Sigmoid colon (tissue), 4 donors: ENCODE results near the gene TEAD4.

Experiments used
- EP300 ChIP-seq, 4 donors: sonication (generic); formaldehyde crosslinking; IDR thresholded peaks; one replicate each; pipeline ENCODE4 v1.6.1; 2017; ENCODE audit warnings: antibody characterized with exemption in 4 of 4
- POLR2A ChIP-seq, 2 donors: fragments of 450-650 bp; IDR thresholded peaks; one replicate each; pipeline ENCODE4 v1.6.1; 2016; ENCODE audit warnings: antibody characterized with exemption in 2 of 2, mild to moderate bottlenecking in 2 of 2, moderate library complexity in 2 of 2
- TF ChIP-seq, protein P1 (sequence below), 4 experiments: fragments of 450-650 bp in 3 of 4; fragments of 200-600 bp in 1 of 4; IDR thresholded peaks; one replicate each; pipeline ENCODE4 v1.5.1; 2016 to 2019; ENCODE audit warnings: antibody characterized with exemption in 4 of 4, mild to moderate bottlenecking in 3 of 4, moderate library complexity in 2 of 4

DNA sequence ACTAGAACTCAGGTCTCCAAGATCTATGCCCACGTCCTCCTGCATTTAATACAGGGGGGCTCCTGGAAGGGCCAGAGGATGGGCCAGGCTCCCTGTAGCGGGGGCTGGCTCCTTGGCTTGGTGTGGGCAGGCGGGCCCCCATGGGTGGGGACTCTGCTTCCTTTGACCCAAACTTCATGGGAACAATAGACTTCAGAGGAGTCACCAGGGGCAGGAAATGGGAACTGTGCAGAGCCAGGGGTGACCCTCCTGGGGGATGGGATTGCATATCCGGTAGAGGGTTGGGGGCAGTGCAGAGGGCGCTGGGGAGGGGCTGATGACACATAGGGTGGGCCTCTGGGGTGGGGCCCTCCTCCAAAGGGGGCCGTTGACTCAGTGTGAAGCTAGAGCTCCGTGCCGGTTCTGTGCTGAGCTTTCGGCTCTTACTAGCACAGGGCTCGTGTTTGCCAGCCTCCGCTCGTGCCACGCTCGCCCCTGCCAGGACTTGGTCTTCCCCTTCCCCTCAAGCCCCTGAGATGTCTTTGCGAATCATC, 4.6 kb downstream of the TEAD4 start:
- TF ChIP-seq, protein P1, sequence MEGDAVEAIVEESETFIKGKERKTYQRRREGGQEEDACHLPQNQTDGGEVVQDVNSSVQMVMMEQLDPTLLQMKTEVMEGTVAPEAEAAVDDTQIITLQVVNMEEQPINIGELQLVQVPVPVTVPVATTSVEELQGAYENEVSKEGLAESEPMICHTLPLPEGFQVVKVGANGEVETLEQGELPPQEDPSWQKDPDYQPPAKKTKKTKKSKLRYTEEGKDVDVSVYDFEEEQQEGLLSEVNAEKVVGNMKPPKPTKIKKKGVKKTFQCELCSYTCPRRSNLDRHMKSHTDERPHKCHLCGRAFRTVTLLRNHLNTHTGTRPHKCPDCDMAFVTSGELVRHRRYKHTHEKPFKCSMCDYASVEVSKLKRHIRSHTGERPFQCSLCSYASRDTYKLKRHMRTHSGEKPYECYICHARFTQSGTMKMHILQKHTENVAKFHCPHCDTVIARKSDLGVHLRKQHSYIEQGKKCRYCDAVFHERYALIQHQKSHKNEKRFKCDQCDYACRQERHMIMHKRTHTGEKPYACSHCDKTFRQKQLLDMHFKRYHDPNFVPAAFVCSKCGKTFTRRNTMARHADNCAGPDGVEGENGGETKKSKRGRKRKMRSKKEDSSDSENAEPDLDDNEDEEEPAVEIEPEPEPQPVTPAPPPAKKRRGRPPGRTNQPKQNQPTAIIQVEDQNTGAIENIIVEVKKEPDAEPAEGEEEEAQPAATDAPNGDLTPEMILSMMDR (IDR thresholded peaks at IDR 0.05) = no peak
- TF ChIP-seq EP300 (IDR thresholded peaks at IDR 0.05) = no peak
- no peak for TF ChIP-seq POLR2A (IDR thresholded peaks at IDR 0.05)
